HG03280 (cell line): Measurements from ENCODE around the gene KRT14.
"Not testable (repeated sequence)": the region's sequence is repeated elsewhere in the genome, so short reads cannot be mapped to it uniquely, and the experiment has no call there.

Source experiments
- ATAC-seq: cut with Tn5 transposase; IDR thresholded peaks from one replicate; pipeline ENCODE4 v1.9.1; 2021; ENCODE audit warnings: mild to moderate bottlenecking, moderate library complexity; ENCODE audit not compliant: unreplicated experiment

Gene KRT14

GRCh38 chr17:41580244-41580575 is 6.5 kb downstream of the KRT14 start:
- ATAC-seq = no peak

- peak; percentile 60 for ATAC-seq
Measured at GRCh38 chr17:41579484-41580243, 7.0 kb downstream of the KRT14 start.

- ATAC-seq = no peak
Measured at GRCh38 chr17:41578971-41579370, 7.7 kb downstream of the KRT14 start.

GRCh38 chr17:41578538-41578937 is 8.2 kb downstream of the KRT14 start:
- no peak for ATAC-seq

- ATAC-seq = not testable (repeated sequence)
Measured at GRCh38 chr17:41576740-41577139, 10.0 kb downstream of the KRT14 start.

- no peak for ATAC-seq
Measured at GRCh38 chr17:41575336-41575735, 11.4 kb downstream of the KRT14 start.

GRCh38 chr17:41571561-41572434 is 14.9 kb downstream of the KRT14 start, which contains the start of gene KRT9:
KRT9 (minus strand) TSS chr17:41572059; CDS start chr17:41571992, 67 bp downstream.
- no peak for ATAC-seq

GRCh38 chr17:41567317-41567716 is 19.4 kb downstream of the KRT14 start:
- ATAC-seq = no peak

GRCh38 chr17:41565338-41565737 is 21.4 kb downstream of the KRT14 start:
- ATAC-seq = no peak

- no peak for ATAC-seq
Measured at GRCh38 chr17:41563607-41564170, 23.0 kb downstream of the KRT14 start.

GRCh38 chr17:41561554-41561953 is 25.1 kb downstream of the KRT14 start:
- ATAC-seq = no peak

- ATAC-seq = no peak
Measured at GRCh38 chr17:41559548-41559947, 27.1 kb downstream of the KRT14 start.

- no peak for ATAC-seq
Measured at GRCh38 chr17:41556931-41557330, 29.8 kb downstream of the KRT14 start.

GRCh38 chr17:41556306-41556705 is 30.4 kb downstream of the KRT14 start:
- no peak for ATAC-seq

- no peak for ATAC-seq
Measured at GRCh38 chr17:41555105-41555887, 31.4 kb downstream of the KRT14 start.

- ATAC-seq = no peak
Measured at GRCh38 chr17:41553987-41554680, 32.6 kb downstream of the KRT14 start.

GRCh38 chr17:41553176-41553575 is 33.5 kb downstream of the KRT14 start:
- no peak for ATAC-seq

- no peak for ATAC-seq
Measured at GRCh38 chr17:41552455-41552854, 34.2 kb downstream of the KRT14 start.

- no peak for ATAC-seq
Measured at GRCh38 chr17:41551365-41551764, 35.3 kb downstream of the KRT14 start.

GRCh38 chr17:41549596-41550039 is 37.1 kb downstream of the KRT14 start:
- no peak for ATAC-seq
